ENCODE results near the gene TMEM86A.

Gene TMEM86A

GRCh38 chr11:18700872-18701271, 2.3 kb downstream of the TMEM86A start:
- no peak for DNase-seq

- no peak for DNase-seq
Observed at GRCh38 chr11:18701614-18702216, 3.1 kb downstream of the TMEM86A start.

GRCh38 chr11:18703001-18703763, 4.6 kb downstream of the TMEM86A start:
- no peak for DNase-seq

GRCh38 chr11:18704045-18704645, 5.6 kb downstream of the TMEM86A start:
- DNase-seq: no peak

- DNase-seq: no peak
Observed at GRCh38 chr11:18704698-18705097, 6.1 kb downstream of the TMEM86A start.

GRCh38 chr11:18705651-18706281, 7.2 kb downstream of the TMEM86A start:
- peak; percentile 34 for DNase-seq

- peak; percentile 50 for DNase-seq
Observed at GRCh38 chr11:18706330-18707243, 8.0 kb downstream of the TMEM86A start.

GRCh38 chr11:18707811-18708340, 9.3 kb downstream of the TMEM86A start:
- DNase-seq: no peak

GRCh38 chr11:18709414-18709813, 10.8 kb downstream of the TMEM86A start:
- DNase-seq: no peak

GRCh38 chr11:18710545-18710944, 12.0 kb downstream of the TMEM86A start:
- DNase-seq: no peak

- no peak for DNase-seq
Observed at GRCh38 chr11:18713646-18714442, 15.3 kb downstream of the TMEM86A start.

GRCh38 chr11:18714443-18714780, 15.8 kb downstream of the TMEM86A start:
- no peak for DNase-seq

GRCh38 chr11:18715476-18715875, 16.9 kb downstream of the TMEM86A start:
- DNase-seq: no peak

- DNase-seq: no peak
Observed at GRCh38 chr11:18720091-18720807, 21.7 kb downstream of the TMEM86A start.

GRCh38 chr11:18720808-18721560, 22.4 kb downstream of the TMEM86A start:
- DNase-seq: peak; percentile 90

GRCh38 chr11:18721561-18722292, 23.1 kb downstream of the TMEM86A start:
- DNase-seq: peak; percentile 74

- no peak for DNase-seq
Observed at GRCh38 chr11:18722293-18722637, 23.7 kb downstream of the TMEM86A start.

- no peak for DNase-seq
Observed at GRCh38 chr11:18723991-18724390, 25.4 kb downstream of the TMEM86A start.

- DNase-seq: no peak
Observed at GRCh38 chr11:18726040-18726439, 27.5 kb downstream of the TMEM86A start, which contains the start of gene IGSF22. TSS of gene IGSF22 (minus strand) at chr11:18726188. CDS start at chr11:18724236, 1,952 bp downstream.
